ENCODE measurements around the gene PLPP1.

The PLPP1 gene

GRCh38 chr5:55534436-55535198 lies at the start of gene PLPP1:
TSS of gene PLPP1 (minus strand) at chr5:55534964. CDS start at chr5:55534629, 335 bp downstream.
- no peak for TF ChIP-seq CTCF (IDR thresholded peaks at IDR 0.05)
- Histone ChIP-seq H3K27me3 (ENCODE audit: control insufficient read depth, insufficient read depth, low read length) (no peaks in the 10 kb centered on the region), H3K36me3 (ENCODE audit: control insufficient read depth, insufficient read depth, low read length) (no peaks in the 10 kb centered on the region), H2AFZ (peak within 1 kb of the TSS; percentile 97), H3K9ac (peak within 1 kb of the TSS; percentile 40), H3K4me1 (peaks cover 9% of the 10 kb centered on the region), H3K4me2 (ENCODE audit: low read length) (peak within 1 kb of the TSS; percentile 85), H3K79me2 (peaks cover 9% of the 10 kb centered on the region), H3K27ac (peak within 1 kb of the TSS; percentile 90), H3K9me3 (ENCODE audit: control insufficient read depth, low read length) (no peaks in the 10 kb centered on the region), H3K4me3 (ENCODE audit: low read depth, low read length) (peak within 1 kb of the TSS; percentile 92)

- no peak for TF ChIP-seq CTCF (IDR thresholded peaks at IDR 0.05)
- Histone ChIP-seq H3K4me1 (peaks cover 3% of the 10 kb centered on the region), H3K9ac (no peak overlapping the region), H3K4me2 (ENCODE audit: low read length) (no peak overlapping the region), H3K36me3 (ENCODE audit: control insufficient read depth, insufficient read depth, low read length) (no peaks in the 10 kb centered on the region), H3K9me3 (ENCODE audit: control insufficient read depth, low read length) (no peaks in the 10 kb centered on the region), H3K4me3 (ENCODE audit: low read depth, low read length) (no peak overlapping the region), H3K79me2 (no peaks in the 10 kb centered on the region), H3K27me3 (ENCODE audit: control insufficient read depth, insufficient read depth, low read length) (no peaks in the 10 kb centered on the region), H2AFZ (no peak overlapping the region), H3K27ac (no peak overlapping the region)
Measured at GRCh38 chr5:55583578-55583977, 48.8 kb upstream of the PLPP1 start.

GRCh38 chr5:55582256-55582655 lies 47.5 kb upstream of the PLPP1 start:
- no peak for TF ChIP-seq CTCF (IDR thresholded peaks at IDR 0.05)
- H3K79me2 ChIP-seq: no peaks in the 10 kb centered on the region
- H3K4me3 ChIP-seq (ENCODE audit: low read depth, low read length): no peak overlapping the region
- no peak overlapping the region for H3K27ac ChIP-seq
- no peak overlapping the region for H3K4me2 ChIP-seq (ENCODE audit: low read length)
- H3K36me3 ChIP-seq (ENCODE audit: control insufficient read depth, insufficient read depth, low read length): no peaks in the 10 kb centered on the region
- H2AFZ ChIP-seq: no peak overlapping the region
- H3K27me3 ChIP-seq (ENCODE audit: control insufficient read depth, insufficient read depth, low read length): no peaks in the 10 kb centered on the region
- peaks cover 7% of the 10 kb centered on the region for H3K4me1 ChIP-seq
- H3K9me3 ChIP-seq (ENCODE audit: control insufficient read depth, low read length): no peaks in the 10 kb centered on the region
- H3K9ac ChIP-seq: no peak overlapping the region

- Histone ChIP-seq H3K27me3 (ENCODE audit: control insufficient read depth, insufficient read depth, low read length) (no peaks in the 10 kb centered on the region), H2AFZ (no peak overlapping the region), H3K4me3 (ENCODE audit: low read depth, low read length) (no peak overlapping the region), H3K9me3 (ENCODE audit: control insufficient read depth, low read length) (no peaks in the 10 kb centered on the region), H3K79me2 (no peaks in the 10 kb centered on the region), H3K4me2 (ENCODE audit: low read length) (no peak overlapping the region), H3K4me1 (peaks cover 7% of the 10 kb centered on the region), H3K36me3 (ENCODE audit: control insufficient read depth, insufficient read depth, low read length) (no peaks in the 10 kb centered on the region), H3K27ac (no peak overlapping the region), H3K9ac (no peak overlapping the region)
- TF ChIP-seq CTCF (IDR thresholded peaks at IDR 0.05): no peak
Measured at GRCh38 chr5:55580042-55580441, 45.3 kb upstream of the PLPP1 start.

GRCh38 chr5:55578771-55579170 lies 44.0 kb upstream of the PLPP1 start:
- Histone ChIP-seq H3K27me3 (ENCODE audit: control insufficient read depth, insufficient read depth, low read length) (no peaks in the 10 kb centered on the region), H3K4me1 (peaks cover 7% of the 10 kb centered on the region), H3K9ac (no peak overlapping the region), H3K79me2 (no peaks in the 10 kb centered on the region), H3K27ac (no peak overlapping the region), H3K4me2 (ENCODE audit: low read length) (no peak overlapping the region), H3K36me3 (ENCODE audit: control insufficient read depth, insufficient read depth, low read length) (no peaks in the 10 kb centered on the region), H3K4me3 (ENCODE audit: low read depth, low read length) (no peak overlapping the region), H3K9me3 (ENCODE audit: control insufficient read depth, low read length) (no peaks in the 10 kb centered on the region), H2AFZ (no peak overlapping the region)
- no peak for TF ChIP-seq CTCF (IDR thresholded peaks at IDR 0.05)

Data from parathyroid adenoma (tissue), 2 donors.